Mucosa of gallbladder (tissue), 1 donor: ENCODE data around the gene PTAR1. TPM values are rescaled to one million over a fixed set of nuclear protein-coding genes. Genes with fewer than 3 reads are reported as not detected.
"Not testable (repeated sequence)": the region's sequence is repeated elsewhere in the genome, so short reads cannot be mapped to it uniquely, and the experiment has no call there.

Source experiments
- DNase-seq: peaks from one replicate; pipeline ENCODE4 v3.0.0-alpha.2; 2020; ENCODE audit warnings: low spot score
- total RNA-seq: library from RNA; stranded (reverse); gene quantifications from one replicate; pipeline ENCODE4 v1.2.1, GENCODE V29; 2021
- donor health status: DM: no; HTN: no; CAD: no.

The PTAR1 gene, protein sequence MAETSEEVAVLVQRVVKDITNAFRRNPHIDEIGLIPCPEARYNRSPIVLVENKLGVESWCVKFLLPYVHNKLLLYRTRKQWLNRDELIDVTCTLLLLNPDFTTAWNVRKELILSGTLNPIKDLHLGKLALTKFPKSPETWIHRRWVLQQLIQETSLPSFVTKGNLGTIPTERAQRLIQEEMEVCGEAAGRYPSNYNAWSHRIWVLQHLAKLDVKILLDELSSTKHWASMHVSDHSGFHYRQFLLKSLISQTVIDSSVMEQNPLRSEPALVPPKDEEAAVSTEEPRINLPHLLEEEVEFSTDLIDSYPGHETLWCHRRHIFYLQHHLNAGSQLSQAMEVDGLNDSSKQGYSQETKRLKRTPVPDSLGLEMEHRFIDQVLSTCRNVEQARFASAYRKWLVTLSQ
- total RNA-seq = 52.9 TPM

DNA sequence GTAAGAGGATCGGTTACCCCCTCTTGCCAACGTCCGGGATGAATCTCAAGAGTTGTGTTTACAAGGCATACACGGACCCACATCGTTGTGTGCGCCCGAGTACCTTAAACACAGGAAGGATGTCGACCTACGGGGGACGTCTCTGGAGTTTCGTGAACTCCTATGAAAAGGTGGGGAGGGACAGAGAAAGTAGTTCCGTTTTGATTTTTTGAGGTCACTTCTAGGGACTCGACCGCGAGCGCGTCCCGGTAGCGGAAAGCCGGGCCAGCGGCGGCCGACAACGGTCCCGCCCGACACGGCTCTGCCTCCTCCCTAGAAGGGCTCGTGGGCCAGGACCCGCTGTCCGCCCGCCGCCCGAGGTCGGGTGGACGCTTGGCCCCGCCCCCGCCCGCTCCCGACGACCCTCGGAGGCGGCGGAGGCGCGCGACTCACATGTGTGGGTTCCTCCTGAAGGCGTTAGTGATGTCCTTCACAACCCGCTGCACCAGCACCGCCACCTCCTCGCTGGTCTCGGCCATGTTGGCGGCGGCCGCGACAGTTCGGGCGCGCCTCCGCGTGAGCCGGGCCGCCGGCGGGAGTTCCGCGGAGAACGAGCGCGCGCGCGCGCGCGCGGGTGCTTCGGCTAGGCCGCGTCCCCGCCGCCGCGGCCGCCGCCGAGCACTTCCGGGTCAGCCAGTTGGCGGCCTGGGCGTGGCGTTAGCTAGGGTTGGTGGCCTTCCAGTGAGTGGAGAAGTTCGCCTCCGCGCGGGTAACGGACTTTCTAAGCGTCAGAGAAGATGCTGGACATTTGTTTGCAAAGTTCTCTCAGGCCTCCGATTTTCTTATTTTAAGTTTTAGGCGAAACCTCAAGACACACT, at the start of gene PTAR1:
TSS of gene PTAR1 (minus strand) at position 591 of the 857 bp plus-strand sequence. CDS start at position 518, 73 bp downstream.
- DNase-seq = peak; percentile 93

DNA sequence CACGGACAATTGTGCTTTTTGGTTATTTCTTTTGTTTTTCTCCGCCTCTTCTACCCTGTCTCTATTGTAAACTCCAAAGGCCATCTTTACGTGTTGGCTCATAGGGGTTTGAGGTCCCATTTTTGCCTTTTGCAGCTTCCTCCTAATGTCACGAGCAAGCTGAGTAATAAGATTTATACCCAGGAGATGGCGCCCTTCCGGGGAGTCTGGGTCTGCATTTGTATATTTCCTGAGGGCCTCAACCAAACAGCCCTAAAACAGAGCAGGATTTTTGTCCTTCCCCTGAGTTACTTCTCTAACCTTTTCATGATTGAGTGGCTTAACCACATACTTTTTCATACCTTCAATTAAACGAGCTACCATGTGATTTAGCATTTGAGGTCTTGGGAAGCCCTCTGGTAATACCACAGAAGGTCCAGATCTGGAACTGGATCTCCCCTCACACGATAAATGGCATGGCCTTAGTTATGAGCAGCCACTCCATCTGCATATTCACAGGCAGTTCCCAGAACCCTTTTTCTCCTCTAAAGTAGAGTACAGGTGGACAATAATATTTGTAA, 49.6 kb upstream of the PTAR1 start:
- no peak for DNase-seq

DNA sequence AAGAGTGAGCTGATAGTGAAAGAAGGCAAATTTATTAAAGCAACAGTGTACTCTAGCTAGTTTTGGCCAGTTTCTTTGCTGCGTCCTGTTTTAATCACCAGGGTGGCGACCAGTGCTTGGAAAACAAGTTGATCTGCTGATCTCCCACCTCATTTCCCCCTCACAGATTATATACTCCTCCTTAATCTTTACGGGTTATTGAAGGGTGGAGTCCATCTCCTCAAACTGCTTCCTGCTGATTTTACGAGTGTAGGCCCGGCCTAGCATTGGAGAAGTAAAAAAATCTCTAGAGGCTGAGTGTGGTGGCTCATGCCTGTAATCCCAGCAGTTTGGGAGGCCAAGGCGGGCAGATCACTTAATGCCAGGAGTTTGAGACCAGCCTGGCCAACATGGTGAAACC, 46.8 kb upstream of the PTAR1 start:
- DNase-seq = no peak

DNA sequence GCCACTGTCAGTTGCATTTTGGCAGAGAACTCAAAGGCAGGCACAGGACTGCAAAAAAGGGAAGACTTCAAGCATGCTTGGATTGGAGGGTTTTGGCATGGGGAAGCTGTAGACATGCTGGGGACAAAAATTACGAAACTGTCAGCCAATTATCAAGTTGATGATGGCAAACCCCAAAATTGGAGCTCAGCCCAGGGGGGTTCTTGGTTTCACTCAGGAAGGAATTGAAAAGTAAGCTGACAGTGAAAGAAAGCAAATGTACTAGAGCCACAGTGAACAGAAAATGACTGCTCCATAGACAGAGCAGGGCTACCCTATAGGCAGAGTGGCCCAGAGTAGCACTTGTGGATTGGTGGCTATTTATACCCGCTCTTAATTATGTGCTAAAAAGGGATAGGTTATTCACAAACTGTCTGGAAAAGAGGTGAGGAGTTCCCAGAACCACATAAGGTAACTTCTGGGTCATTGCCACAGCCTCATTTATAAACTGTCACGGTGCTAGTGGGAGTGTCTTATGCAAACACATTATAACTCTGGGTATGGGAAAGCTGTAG, 46.2 kb upstream of the PTAR1 start:
- DNase-seq = peak; percentile 22

DNA sequence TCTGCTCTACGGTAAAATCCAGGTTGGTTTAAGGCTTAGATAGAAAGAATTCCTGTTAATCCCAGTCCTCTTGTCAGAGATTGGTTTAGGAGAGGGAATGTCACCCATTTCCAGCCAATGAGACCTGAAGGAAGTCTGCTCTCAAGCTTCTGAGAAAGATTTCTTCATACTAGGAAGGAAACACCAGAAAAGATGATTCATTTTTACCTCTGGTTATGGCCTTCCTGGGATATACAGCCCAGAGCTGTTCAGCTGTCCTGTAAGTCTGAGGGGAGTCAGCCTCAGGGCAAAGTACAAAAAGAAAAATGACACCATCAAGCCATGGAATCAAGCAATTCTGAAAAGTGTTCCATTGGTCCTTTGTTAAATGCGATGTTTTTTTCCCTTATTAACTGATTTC, 42.2 kb upstream of the PTAR1 start:
- no peak for DNase-seq

DNA sequence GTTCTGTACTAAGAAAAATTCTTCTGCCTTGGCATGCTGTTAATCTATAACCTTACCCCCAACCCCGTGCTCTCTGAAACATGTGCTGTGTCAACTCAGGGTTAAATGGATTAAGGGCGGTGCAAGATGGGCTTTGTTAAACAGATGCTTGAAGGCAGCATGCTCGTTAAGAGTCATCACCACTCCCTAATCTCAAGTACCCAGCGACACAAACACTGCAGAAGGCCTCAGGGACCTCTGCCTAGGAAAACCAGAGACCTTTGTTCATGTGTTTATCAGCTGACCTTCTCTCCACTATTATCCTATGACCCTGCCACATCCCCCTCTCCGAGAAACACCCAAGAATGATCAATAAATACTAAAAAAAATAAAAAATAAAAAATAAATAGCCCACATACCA, 40.2 kb upstream of the PTAR1 start:
- not testable (repeated sequence) for DNase-seq

DNA sequence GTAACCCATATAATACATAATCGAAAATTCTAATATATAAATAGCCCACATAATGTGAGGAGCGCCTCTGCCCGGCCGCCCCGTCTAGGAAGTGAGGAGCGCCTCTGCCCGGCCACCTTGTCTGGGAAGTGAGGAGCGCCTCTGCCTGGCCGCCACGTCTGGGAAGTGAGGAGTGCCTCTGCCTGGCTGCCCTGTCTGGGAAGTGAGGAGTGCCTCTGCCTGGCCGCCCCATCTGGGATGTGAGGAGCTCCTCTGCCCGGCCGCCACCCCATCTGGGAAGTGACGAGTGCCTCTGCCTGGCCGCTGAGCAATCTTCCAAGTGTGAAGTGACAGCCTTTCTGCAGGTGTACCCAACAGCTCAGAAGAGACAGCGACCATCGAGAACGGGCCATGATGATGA, 39.7 kb upstream of the PTAR1 start:
- DNase-seq = not testable (repeated sequence)

DNA sequence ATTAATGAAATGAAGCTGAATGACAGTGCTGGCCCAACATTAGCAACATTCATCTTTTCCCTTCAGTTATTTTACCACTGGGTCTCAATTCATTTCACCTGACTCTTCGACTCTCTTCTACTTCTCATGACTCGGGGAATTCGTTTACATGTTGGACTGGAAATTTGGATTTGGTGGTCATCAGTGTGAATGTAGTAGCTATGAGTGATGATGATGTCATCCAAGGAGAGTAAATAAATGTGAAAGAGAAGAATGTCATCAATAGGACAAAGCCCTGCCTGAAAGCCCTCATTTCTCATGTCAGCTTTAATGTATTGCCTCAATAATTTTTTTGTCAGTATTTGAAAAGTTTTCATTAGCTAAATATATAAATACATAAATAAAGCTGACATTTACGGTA, 38.9 kb upstream of the PTAR1 start:
- DNase-seq = no peak

DNA sequence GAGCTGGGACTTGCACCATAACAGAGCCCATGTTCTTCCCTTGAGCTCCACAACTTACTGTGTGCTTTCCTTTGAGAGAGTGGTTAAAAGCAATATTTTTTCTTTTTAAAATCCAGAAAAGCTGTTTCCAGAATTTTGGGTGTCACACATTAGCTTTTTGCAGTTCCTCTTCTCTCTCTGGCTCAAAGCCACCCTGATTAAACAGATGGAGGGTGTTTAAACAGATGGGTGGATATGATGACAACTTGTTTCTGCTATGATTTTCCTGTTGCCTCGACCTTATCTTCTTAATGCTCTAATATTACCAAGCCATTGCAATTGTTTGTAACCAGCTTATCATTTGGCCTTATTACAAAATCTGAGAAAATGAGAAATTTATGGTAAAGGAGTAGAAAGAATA, 37.9 kb upstream of the PTAR1 start:
- no peak for DNase-seq

DNA sequence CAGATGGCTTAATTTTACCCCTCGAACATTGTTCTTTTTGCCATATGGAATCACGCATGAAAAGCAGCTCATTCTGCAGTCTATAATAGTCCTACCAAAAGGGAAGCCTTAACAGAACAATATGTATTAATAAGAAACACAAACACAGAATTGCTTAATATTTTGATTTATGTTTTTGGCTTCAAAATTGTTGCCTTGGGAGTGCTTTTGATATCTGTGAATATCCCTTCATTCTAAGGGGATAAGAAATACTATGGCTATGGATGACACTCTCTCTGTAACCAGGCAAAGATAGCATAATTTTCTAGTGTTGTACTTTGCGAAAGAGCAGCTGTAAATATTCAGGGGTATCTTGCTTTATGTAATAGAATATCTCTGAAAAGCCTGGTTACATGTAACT, 34.5 kb upstream of the PTAR1 start:
- DNase-seq = no peak

DNA sequence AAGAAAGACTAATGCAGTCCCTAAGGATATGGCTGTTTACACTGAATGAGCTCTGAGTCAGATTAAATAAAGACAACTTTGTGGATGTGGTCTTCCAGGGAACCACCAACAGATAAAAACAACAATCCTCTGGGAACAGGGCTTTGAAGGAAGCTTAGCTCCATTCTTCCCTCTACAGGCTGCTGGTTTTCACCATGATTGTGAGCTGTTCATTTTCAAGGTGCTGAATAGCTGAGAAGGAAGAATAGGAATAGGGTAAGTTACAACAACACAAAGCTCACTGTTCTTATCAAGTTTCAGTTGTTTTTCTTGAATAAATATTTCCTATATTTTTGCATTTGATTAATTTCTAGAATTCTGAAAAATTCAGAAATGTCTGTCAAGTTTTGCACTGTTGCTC, 25.9 kb upstream of the PTAR1 start:
- DNase-seq = no peak

DNA sequence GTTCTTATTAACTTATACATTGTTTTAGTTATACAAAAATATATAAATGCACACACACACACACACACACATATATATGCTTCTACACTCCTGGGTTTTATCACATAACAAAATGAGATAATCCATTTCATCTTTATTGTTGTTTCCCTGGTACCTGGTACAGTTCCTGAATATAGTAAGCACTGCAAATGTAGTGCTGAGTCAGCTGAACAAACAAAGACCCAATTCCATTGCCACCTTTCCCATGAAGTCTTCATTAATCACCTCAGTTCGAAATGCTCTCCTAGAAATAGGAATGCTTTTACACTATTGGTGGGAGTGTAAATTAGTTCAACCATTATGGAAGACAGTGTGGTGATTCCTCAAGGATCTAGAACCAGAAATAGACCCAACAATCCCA, 13.4 kb upstream of the PTAR1 start:
- DNase-seq = no peak

DNA sequence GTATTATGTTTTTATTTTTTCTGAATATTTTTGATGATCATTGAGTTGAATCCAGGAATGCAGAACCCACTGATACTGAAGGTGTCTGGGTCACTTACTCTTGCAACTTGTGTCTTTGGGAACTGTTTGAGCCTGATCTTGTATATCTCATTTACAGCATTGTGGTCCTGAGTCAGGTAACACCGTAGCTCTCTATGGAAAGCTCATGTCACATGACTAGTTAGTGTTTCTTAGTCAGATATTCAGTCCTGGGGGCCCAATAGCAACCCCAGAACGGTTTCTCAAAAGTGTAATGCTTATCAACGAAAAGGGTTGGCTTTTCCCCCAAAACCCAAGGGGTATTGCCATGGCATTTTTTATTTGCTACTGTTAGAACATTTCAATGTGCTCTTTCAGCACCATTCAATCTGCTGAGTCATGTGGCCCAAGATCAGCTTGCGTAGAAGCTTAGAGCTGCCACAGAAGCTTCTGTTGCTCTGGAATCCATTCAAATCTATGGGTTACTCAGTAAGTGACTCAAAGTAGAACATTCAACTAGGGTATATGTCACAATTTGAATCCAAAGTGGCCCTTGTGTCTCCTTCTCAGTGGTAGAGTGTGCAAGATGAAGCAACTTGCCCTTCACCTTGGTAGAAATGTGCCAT, 12.1 kb upstream of the PTAR1 start:
- no peak for DNase-seq

DNA sequence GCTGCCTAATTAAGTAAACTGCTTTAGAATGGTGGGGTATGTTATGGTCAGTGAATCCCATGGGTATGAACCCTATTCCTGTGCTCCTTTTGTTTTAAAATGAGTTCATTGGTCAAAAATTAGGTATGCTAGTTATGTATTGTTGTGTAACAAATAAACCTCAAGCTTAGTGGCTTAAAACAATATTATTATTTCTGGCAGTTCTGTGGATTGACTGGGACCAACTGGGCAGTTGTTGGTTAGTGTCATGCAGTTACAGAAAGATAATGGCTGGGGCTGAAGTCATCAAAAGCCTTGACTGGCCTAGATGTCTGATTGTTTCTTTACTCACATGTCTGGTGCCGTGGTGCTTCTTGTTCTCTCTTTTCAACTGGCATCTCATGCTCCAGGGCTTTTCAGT, 8.9 kb upstream of the PTAR1 start:
- DNase-seq = no peak

DNA sequence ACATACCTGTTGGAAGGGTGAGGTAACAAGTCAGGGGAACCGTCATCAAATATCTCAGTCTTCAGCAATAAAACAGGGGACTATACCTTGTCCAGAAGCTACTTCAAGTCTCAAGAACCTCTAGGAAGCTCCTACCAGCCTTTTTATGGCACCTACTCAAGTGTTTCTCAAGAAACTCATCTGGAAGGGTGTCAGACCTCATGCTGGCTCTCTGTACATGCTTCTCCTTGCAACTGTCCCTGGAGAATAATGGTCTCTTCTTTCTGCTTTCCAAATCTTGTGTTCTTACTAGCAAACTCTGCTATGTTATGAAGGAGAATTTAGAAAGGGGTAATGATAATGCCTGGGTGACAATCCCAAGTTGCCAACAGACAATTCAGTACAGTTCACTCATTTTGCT, 8.3 kb upstream of the PTAR1 start:
- no peak for DNase-seq

DNA sequence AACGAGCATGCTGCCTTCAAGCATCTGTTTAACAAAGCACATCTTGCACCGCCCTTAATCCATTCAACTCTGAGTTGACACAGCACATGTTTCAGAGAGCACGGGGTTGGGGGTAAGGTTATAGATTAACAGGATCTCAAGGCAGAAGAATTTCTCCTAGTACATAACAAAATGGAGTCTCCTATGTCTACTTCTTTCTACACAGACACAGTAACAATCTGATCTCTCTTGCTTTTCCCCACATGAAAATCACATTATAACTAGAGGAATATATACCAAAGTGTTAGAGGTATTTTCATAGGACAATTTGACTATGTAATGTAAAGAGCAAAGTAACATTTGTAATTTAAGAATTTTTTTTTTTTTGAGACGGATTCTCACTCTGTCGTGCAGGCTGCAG, 4.1 kb upstream of the PTAR1 start:
- not testable (repeated sequence) for DNase-seq

DNA sequence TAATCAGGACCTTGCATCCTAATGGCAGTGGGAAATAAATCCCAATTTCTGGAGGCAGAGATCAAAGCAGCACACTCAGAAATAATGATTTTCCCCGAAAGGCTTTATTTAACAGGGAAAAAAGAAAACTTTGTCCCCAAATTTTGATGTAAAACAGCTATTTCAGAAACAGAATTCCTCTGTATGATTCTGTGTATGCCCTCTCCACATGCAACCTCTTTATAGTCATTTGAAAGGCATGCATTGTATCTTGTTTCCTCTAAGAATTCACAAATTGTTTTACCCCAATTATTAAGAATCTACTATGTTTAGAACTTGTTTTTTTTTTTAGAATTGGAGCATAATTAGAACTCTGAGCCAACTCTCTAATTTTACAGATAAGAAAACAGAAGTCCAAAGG, 2.7 kb upstream of the PTAR1 start:
- no peak for DNase-seq

DNA sequence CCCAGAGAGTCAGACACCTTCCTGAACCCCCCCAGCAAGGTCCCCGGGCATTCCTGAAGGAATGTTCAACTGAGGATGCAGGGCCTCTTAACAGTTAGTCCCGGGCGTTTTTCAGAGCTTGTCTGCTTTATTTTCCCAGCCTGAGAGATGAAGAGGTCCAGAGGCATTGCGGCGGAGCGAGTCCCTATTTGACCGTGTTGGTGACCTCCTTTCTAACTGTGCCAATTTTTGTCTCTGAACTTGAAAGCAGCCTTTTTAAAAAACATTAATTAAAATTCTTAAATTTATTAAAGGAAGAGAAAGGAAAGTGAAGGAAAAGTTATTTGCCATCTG, 433 bp upstream of the PTAR1 start:
- no peak for DNase-seq

DNA sequence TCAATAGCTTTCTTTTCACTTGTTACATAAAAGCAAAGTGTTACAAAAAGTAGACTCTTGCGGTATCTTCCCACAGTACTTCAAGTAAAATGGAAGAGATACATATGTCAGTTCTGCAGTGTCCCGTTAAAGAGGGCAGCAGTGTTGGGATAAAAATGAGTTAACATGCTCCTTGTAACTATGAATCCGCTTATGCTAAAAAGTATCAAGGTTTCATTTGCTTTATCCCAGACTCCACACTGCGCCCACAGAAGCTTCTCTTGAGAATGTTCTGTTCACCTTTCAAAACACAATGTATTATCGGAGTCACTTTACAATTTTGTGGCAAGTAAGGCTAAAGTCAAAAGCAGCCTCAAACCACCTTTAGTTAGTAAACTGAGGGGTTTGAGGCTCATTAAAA, 790 bp downstream of the PTAR1 start:
- no peak for DNase-seq

DNA sequence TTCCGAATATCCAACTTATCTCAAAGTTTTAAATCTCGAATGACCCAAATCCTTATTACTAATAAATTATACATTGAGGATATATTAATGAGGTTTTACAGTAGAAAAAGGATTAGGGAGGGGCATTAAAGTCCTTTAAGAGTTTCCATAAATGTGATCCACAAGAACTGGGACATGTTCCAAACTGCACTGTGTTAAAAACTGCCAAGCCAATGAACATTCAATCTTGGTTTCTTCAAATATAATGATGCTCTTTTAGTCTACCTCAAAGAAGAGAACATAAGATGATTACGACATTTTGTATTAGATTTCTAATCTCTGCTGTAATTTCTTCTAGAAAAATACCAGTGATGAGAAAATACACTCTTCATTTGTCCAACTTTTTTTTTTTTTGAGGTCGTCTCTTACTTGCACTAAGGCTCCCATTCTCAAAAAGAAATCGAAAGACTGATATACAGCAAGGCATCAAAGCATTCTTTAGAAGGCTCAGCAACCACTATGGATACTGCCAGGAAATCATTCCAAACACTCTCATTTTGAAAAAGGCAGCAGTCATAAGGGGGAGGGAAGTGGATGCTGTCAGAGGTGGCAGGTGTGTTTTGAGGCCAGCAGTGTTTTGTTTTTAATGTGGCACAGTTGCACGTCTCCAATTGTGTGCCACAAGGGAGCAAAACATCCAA, 1.7 kb downstream of the PTAR1 start:
- no peak for DNase-seq

DNA sequence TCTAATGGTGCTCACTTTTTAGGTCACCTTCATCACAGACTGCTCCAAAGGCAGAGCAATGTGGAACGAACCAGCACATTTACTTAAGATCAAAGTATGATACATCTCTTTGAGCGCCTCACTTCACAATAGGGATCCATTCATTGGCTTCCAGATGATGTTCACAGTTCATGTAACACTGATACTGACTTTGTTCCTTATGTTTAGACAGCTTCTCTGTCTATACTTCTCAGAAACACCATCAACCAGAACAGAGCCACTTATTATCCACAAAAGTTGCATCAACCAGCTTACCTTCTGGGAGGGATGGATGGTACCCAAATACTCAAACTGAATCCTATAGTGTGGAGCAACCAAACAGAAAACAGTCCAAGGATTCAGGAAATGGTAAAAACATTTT, 4.6 kb downstream of the PTAR1 start:
- DNase-seq = no peak

DNA sequence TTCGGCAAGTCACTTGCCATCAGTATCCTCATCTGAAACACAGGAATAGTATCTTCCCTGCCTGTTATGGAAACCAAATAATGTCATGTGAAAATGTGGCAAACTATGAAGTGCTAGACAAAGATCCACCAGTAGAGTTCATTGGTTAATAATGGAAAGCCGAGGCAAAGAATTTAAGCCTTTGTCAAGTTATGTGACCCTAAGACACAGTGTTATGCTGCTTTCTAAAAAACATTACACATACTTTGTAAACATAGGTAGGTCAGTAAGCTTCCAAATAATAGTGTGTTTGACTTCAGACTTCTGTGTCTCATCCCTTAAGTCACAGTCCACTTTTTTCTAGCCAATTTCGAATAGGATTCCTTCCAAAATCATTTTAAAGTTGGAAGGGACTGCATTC, 6.0 kb downstream of the PTAR1 start:
- no peak for DNase-seq
